Activated CD8-positive, alpha-beta T cell treated with anti-CD3 and anti-CD28 coated beads for 36 hours (primary cell): ENCODE measurements around the gene LRRC4C. TPM values are rescaled to one million over a fixed set of nuclear protein-coding genes. Genes with fewer than 3 reads are reported as not detected.

Experiments
- ATAC-seq: fragments of 200-7000 bp; cut with Tn5 transposase; one replicate; pipeline ENCODE4 v1.10.0; 2021; ENCODE audit warnings: mild to moderate bottlenecking, moderate library complexity
- CTCF ChIA-PET: fragments of 350-600 bp; sonication (Branson Sonifier 250); formaldehyde crosslinking; loops from one replicate; lab custom pipeline; 2021; ENCODE audit warnings: antibody characterized with exemption; lab: Charles Lee
- POLR2A ChIA-PET: fragments of 350-600 bp; sonication (Branson Sonifier 250); formaldehyde crosslinking; loops from one replicate; lab custom pipeline; 2021; ENCODE audit warnings: antibody characterized with exemption; lab: Charles Lee
- DNase-seq: peaks from one replicate; pipeline ENCODE4 v3.0.0-alpha.2; 2020
- H3K27ac Mint-ChIP-seq: one replicate; pipeline ENCODE4 v1.8.0; 2021; ENCODE audit warnings: mild to moderate bottlenecking, mixed read lengths
- H3K27me3 Mint-ChIP-seq: one replicate; pipeline ENCODE4 v1.8.0; 2021; ENCODE audit warnings: mixed read lengths
- H3K36me3 Mint-ChIP-seq: one replicate; pipeline ENCODE4 v1.8.0; 2021; ENCODE audit warnings: low read depth, mixed read lengths
- H3K4me1 Mint-ChIP-seq: one replicate; pipeline ENCODE4 v1.8.0; 2021; ENCODE audit warnings: low read depth, mixed read lengths
- H3K4me3 Mint-ChIP-seq: one replicate; pipeline ENCODE4 v1.8.0; 2021; ENCODE audit warnings: mild to moderate bottlenecking, moderate library complexity, mixed read lengths
- H3K9me3 Mint-ChIP-seq: one replicate; pipeline ENCODE4 v1.8.0; 2021; ENCODE audit warnings: mixed read lengths
- intact Hi-C: fragments of 100-400 bp; cut with micrococcal nuclease; formaldehyde crosslinking; loops from one replicate; pipeline ENCODE4 v1.10.0; 2022
- total RNA-seq, 2 experiments: library from RNA; stranded (reverse); gene quantifications; one replicate each; pipeline ENCODE4 v1.2.3, GENCODE V29; 2021
- TF ChIP-seq, protein P1 (sequence below): fragments of 200-600 bp; IDR thresholded peaks from one replicate; pipeline ENCODE4 v1.8.0; 2022; ENCODE audit warnings: antibody characterized with exemption, mild to moderate bottlenecking

Gene LRRC4C
- total RNA-seq, 2 experiments from 2014 or later, result not detected

DNA sequence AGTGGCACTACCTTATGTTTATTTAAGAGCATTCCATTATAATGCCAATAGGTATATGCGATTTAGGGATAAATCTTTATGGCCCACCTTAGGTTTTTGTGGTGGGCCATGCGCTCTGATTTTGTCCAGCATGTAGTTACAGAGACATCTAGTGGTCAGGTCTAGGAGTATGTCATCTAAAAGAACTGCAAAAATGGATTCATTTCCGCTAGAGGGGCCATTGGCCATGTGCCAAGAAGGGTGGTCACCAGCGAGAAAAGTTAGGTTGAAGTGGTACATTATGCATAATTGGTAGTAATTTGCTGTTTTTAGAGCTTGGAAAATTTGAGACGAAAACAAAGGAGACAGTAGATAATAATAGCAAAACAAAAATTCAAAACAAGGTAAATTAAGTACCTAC is 27.7 kb downstream of the LRRC4C start:
- Mint-ChIP-seq H3K4me1 (no peaks in the 10 kb centered on the region), H3K27me3 (no peaks in the 10 kb centered on the region), H3K4me3 (no peak overlapping the region), H3K9me3 (peaks cover 5% of the 10 kb centered on the region), H3K36me3 (no peaks in the 10 kb centered on the region), H3K27ac (no peak overlapping the region)
- ChIA-PET CTCF (no interaction called here), POLR2A (no interaction called here)
- no peak for DNase-seq
- ATAC-seq, result no peak
- TF ChIP-seq, protein P1, sequence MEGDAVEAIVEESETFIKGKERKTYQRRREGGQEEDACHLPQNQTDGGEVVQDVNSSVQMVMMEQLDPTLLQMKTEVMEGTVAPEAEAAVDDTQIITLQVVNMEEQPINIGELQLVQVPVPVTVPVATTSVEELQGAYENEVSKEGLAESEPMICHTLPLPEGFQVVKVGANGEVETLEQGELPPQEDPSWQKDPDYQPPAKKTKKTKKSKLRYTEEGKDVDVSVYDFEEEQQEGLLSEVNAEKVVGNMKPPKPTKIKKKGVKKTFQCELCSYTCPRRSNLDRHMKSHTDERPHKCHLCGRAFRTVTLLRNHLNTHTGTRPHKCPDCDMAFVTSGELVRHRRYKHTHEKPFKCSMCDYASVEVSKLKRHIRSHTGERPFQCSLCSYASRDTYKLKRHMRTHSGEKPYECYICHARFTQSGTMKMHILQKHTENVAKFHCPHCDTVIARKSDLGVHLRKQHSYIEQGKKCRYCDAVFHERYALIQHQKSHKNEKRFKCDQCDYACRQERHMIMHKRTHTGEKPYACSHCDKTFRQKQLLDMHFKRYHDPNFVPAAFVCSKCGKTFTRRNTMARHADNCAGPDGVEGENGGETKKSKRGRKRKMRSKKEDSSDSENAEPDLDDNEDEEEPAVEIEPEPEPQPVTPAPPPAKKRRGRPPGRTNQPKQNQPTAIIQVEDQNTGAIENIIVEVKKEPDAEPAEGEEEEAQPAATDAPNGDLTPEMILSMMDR, result peak; percentile 17
- intact Hi-C loops, result no loop called here

GRCh38 chr11:41419901-41420300 is 39.6 kb downstream of the LRRC4C start:
- peaks cover 5% of the 10 kb centered on the region for H3K9me3 Mint-ChIP-seq
- DNase-seq (no peak), ATAC-seq (no peak)
- ChIA-PET POLR2A (no interaction called here), CTCF (no interaction called here)
- intact Hi-C loops, result no loop called here
- H3K4me1 Mint-ChIP-seq, result no peaks in the 10 kb centered on the region
- no peak overlapping the region for H3K4me3 Mint-ChIP-seq
- H3K36me3 Mint-ChIP-seq, result no peaks in the 10 kb centered on the region
- H3K27me3 Mint-ChIP-seq, result no peaks in the 10 kb centered on the region
- TF ChIP-seq, protein P1, result no peak
- H3K27ac Mint-ChIP-seq, result no peak overlapping the region

DNA sequence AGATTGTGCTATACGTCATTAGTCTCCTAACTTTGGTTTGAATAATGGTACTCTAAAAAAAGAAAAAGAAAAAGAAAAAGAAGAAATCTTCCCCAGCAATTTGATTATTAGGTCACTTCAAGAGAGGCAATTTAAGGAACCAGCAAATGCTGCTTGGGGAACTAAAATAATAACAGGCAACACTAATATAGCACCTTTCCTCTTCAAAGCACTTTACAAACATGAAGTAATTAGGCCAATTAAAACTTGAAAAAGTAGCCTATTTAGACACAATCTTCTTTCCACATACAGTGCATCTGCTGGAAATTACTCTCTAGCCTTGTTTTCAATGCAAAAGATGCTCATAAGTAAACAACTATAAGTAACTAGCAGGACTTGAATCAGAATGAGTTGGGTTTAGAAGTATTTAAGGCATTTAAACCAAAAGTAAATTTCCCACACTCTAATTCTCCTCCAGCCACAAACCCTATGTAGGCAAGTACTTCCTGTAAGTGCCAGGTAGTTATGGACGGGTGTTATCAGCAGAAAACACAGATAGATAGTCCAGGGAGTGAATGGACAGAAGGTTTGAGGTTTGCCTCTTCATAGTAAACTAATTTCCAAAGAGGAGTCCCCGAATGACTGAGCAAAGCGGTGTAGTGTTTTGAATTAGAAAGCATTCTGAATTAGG is 44.5 kb downstream of the LRRC4C start:
- no peak for DNase-seq
- POLR2A ChIA-PET, result no interaction called here
- intact Hi-C loops, result no loop called here
- Mint-ChIP-seq H3K4me1 (no peaks in the 10 kb centered on the region), H3K36me3 (no peaks in the 10 kb centered on the region), H3K27me3 (no peaks in the 10 kb centered on the region), H3K9me3 (no peaks in the 10 kb centered on the region), H3K27ac (no peak overlapping the region), H3K4me3 (no peak overlapping the region)
- CTCF ChIA-PET, result no interaction called here
- TF ChIP-seq, protein P1, result no peak
- no peak for ATAC-seq

DNA sequence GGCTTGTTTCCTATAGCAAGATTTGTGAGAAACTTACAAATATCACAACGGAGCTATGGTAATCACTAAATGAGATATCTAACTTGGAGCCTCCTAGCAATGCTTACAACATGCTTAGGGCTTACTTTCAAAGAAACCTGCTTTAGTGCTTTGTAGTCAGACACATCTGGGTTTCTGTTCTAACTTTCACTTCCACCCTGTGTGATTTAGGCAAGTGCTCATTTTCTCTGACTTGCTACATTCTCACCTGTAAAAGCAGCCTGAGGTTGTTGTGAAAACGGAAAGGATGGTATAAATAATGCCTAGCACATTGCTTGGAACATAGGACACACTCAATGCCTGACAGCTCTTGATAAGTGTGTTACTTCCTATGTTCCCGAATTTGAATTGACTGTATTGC is 45.6 kb downstream of the LRRC4C start:
- DNase-seq (no peak), ATAC-seq (no peak)
- intact Hi-C loops, result no loop called here
- Mint-ChIP-seq H3K36me3 (no peaks in the 10 kb centered on the region), H3K27me3 (no peaks in the 10 kb centered on the region), H3K27ac (no peak overlapping the region), H3K4me3 (no peak overlapping the region), H3K9me3 (no peaks in the 10 kb centered on the region), H3K4me1 (no peaks in the 10 kb centered on the region)
- ChIA-PET CTCF (no interaction called here), POLR2A (no interaction called here)
- TF ChIP-seq, protein P1, result no peak

GRCh38 chr11:41405812-41406211 is 53.6 kb downstream of the LRRC4C start:
- ChIA-PET POLR2A (no interaction called here), CTCF (no interaction called here)
- no peaks in the 10 kb centered on the region for H3K36me3 Mint-ChIP-seq
- H3K27me3 Mint-ChIP-seq, result no peaks in the 10 kb centered on the region
- ATAC-seq (no peak), DNase-seq (no peak)
- intact Hi-C loops, result no loop called here
- no peak overlapping the region for H3K27ac Mint-ChIP-seq
- H3K9me3 Mint-ChIP-seq, result peaks cover 3% of the 10 kb centered on the region
- TF ChIP-seq, protein P1, result no peak
- no peak overlapping the region for H3K4me3 Mint-ChIP-seq
- H3K4me1 Mint-ChIP-seq, result no peaks in the 10 kb centered on the region
